HG03039 (cell line): ENCODE results near the gene CDK11A.
"Not testable (repeated sequence)": the region's sequence is repeated elsewhere in the genome, so short reads cannot be mapped to it uniquely, and the experiment has no call there.

Source experiments
- ATAC-seq: cut with Tn5 transposase; IDR thresholded peaks from one replicate; pipeline ENCODE4 v1.9.1; 2021; ENCODE audit warnings: mild to moderate bottlenecking, moderate library complexity; ENCODE audit not compliant: unreplicated experiment

The CDK11A gene

GRCh38 chr1:1727131-1727651 lies 3.0 kb upstream of the CDK11A start:
- ATAC-seq = not testable (repeated sequence)

GRCh38 chr1:1726088-1726487 lies 1.9 kb upstream of the CDK11A start:
- not testable (repeated sequence) for ATAC-seq

- no peak for ATAC-seq
These were observed 3.0 kb downstream of the CDK11A start for GRCh38 chr1:1721201-1721600.

- not testable (repeated sequence) for ATAC-seq
These were observed 8.9 kb downstream of the CDK11A start for GRCh38 chr1:1715109-1715883.

DNA sequence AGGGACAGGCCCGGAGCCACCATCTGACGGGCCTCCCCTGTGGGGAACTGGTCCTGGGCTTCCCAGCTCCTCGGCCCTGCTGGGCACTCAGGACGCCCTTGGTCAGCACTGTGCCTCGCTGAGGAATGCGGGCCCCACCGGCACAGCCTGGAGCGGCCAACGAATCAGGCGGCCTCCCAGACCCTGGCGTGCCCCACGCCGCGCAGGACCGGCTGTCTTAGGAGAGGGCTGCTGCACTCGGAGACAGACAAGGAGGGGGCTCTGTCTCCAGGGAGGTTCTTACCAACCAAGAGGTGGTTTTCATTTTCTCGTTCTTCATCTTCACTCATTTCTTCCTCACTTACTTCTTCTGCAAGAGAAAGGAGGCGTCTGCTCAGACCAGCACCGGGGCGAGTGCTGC lies 16.3 kb downstream of the CDK11A start:
- ATAC-seq = not testable (repeated sequence)

- ATAC-seq = not testable (repeated sequence)
These were observed 16.9 kb downstream of the CDK11A start for GRCh38 chr1:1707241-1707640.

DNA sequence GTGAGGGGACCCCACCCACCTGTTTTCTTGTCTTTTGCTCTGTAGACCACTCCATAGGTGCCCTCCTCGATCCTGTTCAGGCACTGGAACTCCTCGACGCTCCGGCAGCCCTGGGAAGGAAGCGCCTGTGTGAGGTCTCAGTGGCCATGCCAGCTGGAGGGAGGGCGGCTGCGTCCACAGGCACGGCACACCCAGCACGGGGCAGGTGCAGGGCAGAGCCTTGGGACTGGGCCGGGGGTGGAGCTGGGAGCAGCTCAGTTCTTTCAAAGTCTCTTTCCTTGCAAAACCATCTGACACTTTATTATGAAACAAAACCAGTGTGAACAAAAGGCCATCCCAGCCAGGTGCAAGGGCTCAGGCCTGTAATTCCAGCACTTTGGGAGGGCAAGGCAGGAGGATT lies 18.5 kb downstream of the CDK11A start:
- ATAC-seq = not testable (repeated sequence)

- ATAC-seq = not testable (repeated sequence)
These were observed 19.7 kb downstream of the CDK11A start for GRCh38 chr1:1704284-1704957.

DNA sequence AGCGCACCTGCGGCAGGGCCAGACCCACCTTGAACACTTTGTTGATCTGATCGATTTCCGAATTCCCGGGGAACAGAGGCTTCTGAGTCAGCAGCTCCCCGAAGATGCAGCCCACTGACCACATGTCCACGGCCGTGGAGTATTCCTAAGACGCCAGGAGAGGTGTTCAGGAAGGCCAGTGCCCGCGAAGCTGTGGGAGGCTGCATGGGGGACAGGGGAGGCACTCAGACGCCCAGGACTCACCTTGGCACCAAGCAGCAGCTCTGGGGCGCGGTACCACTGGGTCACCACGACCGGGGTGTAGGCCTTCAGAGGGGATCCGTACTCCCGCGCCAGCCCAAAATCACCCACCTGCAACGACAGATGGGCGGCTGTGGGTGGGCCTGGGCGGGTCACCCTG lies 20.4 kb downstream of the CDK11A start:
- no peak for ATAC-seq

GRCh38 chr1:1702506-1702905 lies 21.7 kb downstream of the CDK11A start:
- not testable (repeated sequence) for ATAC-seq

- ATAC-seq = not testable (repeated sequence)
These were observed 23.6 kb downstream of the CDK11A start for GRCh38 chr1:1700557-1700956.

DNA sequence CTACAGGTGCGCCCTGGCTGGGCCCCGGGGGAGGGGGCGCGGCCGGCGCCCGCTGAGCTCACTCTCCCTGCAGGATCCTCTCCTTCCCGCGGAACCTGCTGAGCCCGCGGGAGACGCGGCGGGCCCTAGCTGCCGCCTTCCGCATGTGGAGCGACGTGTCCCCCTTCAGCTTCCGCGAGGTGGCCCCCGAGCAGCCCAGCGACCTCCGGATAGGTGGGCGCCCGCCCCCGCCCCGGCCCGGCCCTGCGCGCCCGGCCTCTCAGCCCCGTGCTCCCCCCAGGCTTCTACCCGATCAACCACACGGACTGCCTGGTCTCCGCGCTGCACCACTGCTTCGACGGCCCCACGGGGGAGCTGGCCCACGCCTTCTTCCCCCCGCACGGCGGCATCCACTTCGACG lies 24.1 kb downstream of the CDK11A start:
- not testable (repeated sequence) for ATAC-seq

- ATAC-seq = not testable (repeated sequence)
These were observed 25.1 kb downstream of the CDK11A start for GRCh38 chr1:1699061-1699460.

DNA sequence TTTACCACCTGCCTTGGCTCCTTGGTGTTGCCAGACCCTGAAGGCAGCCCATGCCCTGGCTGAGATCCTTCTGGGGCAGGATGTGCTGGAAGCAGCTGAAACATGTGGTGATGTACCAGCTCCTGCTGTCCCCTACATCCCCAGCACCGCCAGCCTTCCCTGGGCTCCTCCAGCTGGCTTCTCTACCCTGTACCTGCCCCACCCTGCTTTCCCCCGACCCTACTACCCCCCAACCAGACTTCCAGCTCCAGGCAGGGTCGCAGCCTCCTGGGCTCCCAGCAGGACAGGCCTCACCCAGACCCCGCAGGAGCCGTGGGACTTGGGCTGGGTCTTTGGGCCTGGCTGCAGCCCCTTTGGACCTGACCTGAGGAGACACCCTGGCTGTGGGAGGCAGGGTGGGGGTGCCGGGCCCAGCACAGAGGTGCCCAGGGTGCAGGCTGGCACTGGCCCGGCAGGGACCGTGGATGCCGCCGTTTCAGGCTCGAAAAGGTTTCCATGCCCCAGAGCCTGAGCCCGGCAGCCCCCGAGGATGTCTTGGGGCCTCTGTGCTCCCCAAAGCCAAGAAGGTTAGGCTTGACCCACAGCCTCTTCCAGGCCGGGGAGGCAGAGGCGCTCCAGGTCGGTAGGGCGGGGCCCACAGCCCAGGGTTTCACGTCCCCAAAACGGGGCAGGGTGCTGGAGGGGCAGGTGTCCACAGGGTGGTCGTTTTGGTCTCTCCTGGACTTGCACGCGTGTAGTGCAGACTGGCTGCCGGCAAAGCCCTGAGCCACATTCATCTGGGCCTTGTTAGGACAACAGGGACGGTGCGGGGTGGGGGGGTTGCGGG lies 26.6 kb downstream of the CDK11A start:
- not testable (repeated sequence) for ATAC-seq

GRCh38 chr1:1696431-1697357 lies 27.5 kb downstream of the CDK11A start:
- not testable (repeated sequence) for ATAC-seq

DNA sequence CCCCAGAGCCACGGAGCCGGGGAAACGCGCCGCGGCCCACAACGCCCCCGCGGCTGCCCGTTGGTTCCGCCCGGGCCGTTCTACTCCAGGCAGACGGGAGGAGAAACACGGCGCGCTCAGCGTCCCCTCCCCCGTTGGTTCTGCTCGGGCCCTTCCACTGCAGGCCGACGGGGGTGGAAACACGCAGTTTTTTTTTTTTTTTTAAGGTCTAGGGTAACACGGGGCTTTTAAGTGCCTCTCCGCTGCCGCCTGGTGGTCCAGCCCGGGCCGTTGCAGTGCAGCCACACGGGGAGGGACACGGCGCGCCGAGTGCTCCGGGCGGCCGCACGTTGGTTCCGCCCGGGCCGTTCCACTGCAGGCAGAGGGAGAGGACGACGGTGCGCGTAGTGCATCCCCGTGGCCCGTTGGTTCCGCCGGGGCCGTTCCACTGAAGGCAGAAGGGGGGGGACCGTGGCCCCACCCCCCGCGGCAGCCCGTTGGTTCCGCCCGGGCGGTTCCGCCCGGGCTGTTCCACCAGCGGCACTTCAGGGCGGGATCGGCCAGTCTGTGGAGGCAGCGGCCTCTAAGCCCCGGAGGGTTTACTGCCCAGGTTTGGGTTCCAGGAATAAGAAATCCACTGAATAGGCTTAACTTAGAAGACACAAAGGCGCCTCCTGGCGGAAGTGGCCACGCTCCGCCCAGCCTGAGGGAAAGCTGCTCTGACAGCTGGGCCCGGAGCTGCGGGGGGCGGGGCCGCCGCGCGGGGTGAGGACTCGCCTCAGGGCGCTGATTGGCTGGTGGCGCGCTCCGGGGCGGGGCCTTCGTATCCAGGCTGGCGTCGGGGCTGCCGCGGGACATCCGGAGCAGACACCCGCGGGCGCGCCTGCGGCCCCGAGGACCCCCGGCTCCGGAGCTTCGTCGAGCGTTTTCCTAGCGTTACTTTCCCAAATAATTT lies 31.2 kb downstream of the CDK11A start, which contains the start of gene SLC35E2B:
SLC35E2B (minus strand) TSS at position 82 of the 934 bp plus-strand sequence. CDS start 16,096 bp downstream, outside the sequence.
- peak; percentile 74 for ATAC-seq

GRCh38 chr1:1692324-1692713 lies 31.8 kb downstream of the CDK11A start:
- ATAC-seq = not testable (repeated sequence)

- ATAC-seq = not testable (repeated sequence)
These were observed 32.7 kb downstream of the CDK11A start for GRCh38 chr1:1691443-1691842.

DNA sequence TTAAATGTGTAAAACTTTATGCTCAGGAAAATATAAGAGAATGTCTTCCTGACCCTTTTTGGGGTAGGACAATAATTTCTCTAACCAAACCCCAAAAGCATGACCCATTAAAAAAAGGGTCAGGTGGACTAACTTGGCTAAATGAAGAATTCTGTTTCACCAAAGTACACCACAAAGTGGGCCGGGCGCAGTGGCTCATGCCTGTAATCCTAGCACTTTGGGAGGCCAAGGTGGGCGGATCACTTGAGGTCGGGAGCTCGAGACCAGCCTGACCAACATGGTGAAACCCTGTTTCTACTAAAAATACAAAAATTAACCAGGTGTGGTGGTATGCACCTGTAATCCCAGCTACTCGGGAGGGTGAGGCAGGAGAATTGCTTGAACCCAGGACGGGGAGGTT lies 34.6 kb downstream of the CDK11A start:
- not testable (repeated sequence) for ATAC-seq
